SK-N-SH (cell line): ENCODE results near the gene GABRE. TPM values are rescaled to one million over a fixed set of nuclear protein-coding genes. Genes with fewer than 3 reads are reported as not detected.
A peak's percentile ranks its signal among the peaks of the same experiment; 100 is the strongest.

ENCODE experiments used
- CTCF ChIA-PET: fragments of 300-600, 350-600 bp; formaldehyde crosslinking; extraction: SDS; loops from one replicate; lab custom pipeline; 2021; lab: Yijun Ruan, JAX
- POLR2A ChIA-PET: fragments of 350-600 bp; sonication (Branson Sonifier 250); formaldehyde crosslinking; extraction: SDS; loops from one replicate; lab custom pipeline; 2020; ENCODE audit warnings: antibody characterized with exemption, inconsistent platforms; lab: Yijun Ruan, JAX
- DNase-seq: peaks from one replicate; pipeline ENCODE4 v3.0.0; 2012
- H2AFZ ChIP-seq: fragments of 200-600 bp; sonication (generic); 2 replicates; pipeline ENCODE4 v1.8.1; 2016; ENCODE audit warnings: antibody characterized with exemption, mild to moderate bottlenecking, low read depth
- H3F3A ChIP-seq: fragments of 200-600 bp; sonication (generic); replicated peaks from 2 replicates; pipeline ENCODE3; 2016; ENCODE audit warnings: antibody characterized with exemption, mild to moderate bottlenecking; ENCODE audit not compliant: insufficient read depth
- H3K27ac ChIP-seq, 2 experiments: fragments of 200-500 bp in 1 of 2; fragments of 200-600 bp in 1 of 2; sonication (Bioruptor generic) in 1 of 2; sonication (generic), shearing (Covaris generic) in 1 of 2; 2 replicates each; pipeline versions ENCODE4 v1.5.1 to v1.6.1; 2014 to 2016; ENCODE audit warnings: low read depth in 2 of 2, inconsistent platforms in 1 of 2, low read length in 1 of 2, mild to moderate bottlenecking in 1 of 2, mixed read lengths in 1 of 2
- H3K27me3 ChIP-seq: fragments of 200-600 bp; sonication (generic), shearing (Covaris generic); 2 replicates; pipeline ENCODE4 v1.6.1; 2016; ENCODE audit warnings: mixed run types; ENCODE audit not compliant: insufficient read depth
- H3K36me3 ChIP-seq, 2 experiments: fragments of 200-500 bp in 1 of 2; fragments of 200-600 bp in 1 of 2; sonication (Bioruptor generic) in 1 of 2; sonication (generic) in 1 of 2; replicated peaks in 1 of 2; 2 replicates each; pipeline versions ENCODE3 to v1.5.1; 2014 to 2016; ENCODE audit warnings: low read length in 1 of 2, mild to moderate bottlenecking in 1 of 2; ENCODE audit not compliant: insufficient read depth in 2 of 2, control insufficient read depth in 1 of 2
- H3K4me1 ChIP-seq, 2 experiments: fragments of 200-500 bp in 1 of 2; fragments of 200-600 bp in 1 of 2; sonication (Bioruptor generic) in 1 of 2; sonication (generic), shearing (Covaris generic) in 1 of 2; 2 replicates each; pipeline versions ENCODE4 v1.5.1 to v1.6.1; 2014 to 2016; ENCODE audit warnings: low read depth in 1 of 2, low read length in 1 of 2, mixed run types in 1 of 2; ENCODE audit not compliant: insufficient read depth in 2 of 2, control insufficient read depth in 1 of 2
- H3K4me2 ChIP-seq: fragments of 200-600 bp; sonication (generic), shearing (Covaris generic); 2 replicates; pipeline ENCODE4 v1.6.1; 2017; ENCODE audit warnings: mixed run types
- H3K4me3 ChIP-seq, 2 experiments: fragments of 200-500 bp in 1 of 2; fragments of 200-600 bp in 1 of 2; sonication (Bioruptor generic) in 1 of 2; sonication (generic), shearing (Covaris generic) in 1 of 2; 2 replicates each; pipeline versions ENCODE4 v1.5.1 to v1.8.1; 2014 to 2016; ENCODE audit warnings: low read depth in 2 of 2, inconsistent platforms in 1 of 2, low read length in 1 of 2, mild to moderate bottlenecking in 1 of 2, mixed read lengths in 1 of 2, moderate library complexity in 1 of 2
- H3K79me2 ChIP-seq: fragments of 200-600 bp; sonication (generic); 2 replicates; pipeline ENCODE4 v1.8.1; 2017; ENCODE audit warnings: mild to moderate bottlenecking; ENCODE audit not compliant: insufficient read depth
- H3K9ac ChIP-seq: fragments of 200-600 bp; sonication (generic); 2 replicates; pipeline ENCODE4 v1.6.1; 2017; ENCODE audit warnings: mixed run types
- H3K9me2 ChIP-seq: fragments of 200-600 bp; sonication (generic); 2 replicates; pipeline ENCODE4 v1.6.1; 2017; ENCODE audit warnings: mixed run types
- H3K9me3 ChIP-seq: fragments of 200-600 bp; sonication (generic); 2 replicates; pipeline ENCODE4 v1.6.1; 2017; ENCODE audit warnings: mixed run types, mild to moderate bottlenecking, moderate library complexity
- H4K20me1 ChIP-seq: fragments of 200-600 bp; sonication (generic); 2 replicates; pipeline ENCODE4 v1.6.1; 2017; ENCODE audit warnings: mild to moderate bottlenecking, mixed run types; ENCODE audit not compliant: insufficient read depth
- CHD2 ChIP-seq: fragments of 150-350 bp; IDR thresholded peaks from 2 replicates; pipeline ENCODE4 v1.6.1; 2018; ENCODE audit warnings: low read length; ENCODE audit not compliant: partially characterized antibody
- EP300 ChIP-seq, 2 experiments: IDR thresholded peaks; 2 replicates each; pipeline versions ENCODE4 v1.4.0 to v1.6.1; 2012; ENCODE audit warnings: borderline replicate concordance in 1 of 2, low read depth in 1 of 2, low read length in 1 of 2
- FOXM1 ChIP-seq: IDR thresholded peaks from 2 replicates; pipeline ENCODE4 v1.4.0; 2012; ENCODE audit warnings: low read depth, mild to moderate bottlenecking
- MEF2A ChIP-seq: IDR thresholded peaks from 2 replicates; pipeline ENCODE4 v1.4.0; 2012; ENCODE audit warnings: low read depth, borderline replicate concordance
- MXI1 ChIP-seq: IDR thresholded peaks from 2 replicates; pipeline ENCODE4 v1.6.1; 2012; ENCODE audit warnings: mild to moderate bottlenecking, low read depth, low read length, improper control_type of control experiment
- NFIC ChIP-seq: IDR thresholded peaks from 2 replicates; pipeline ENCODE4 v1.4.0; 2012; ENCODE audit warnings: borderline replicate concordance
- NRF1 ChIP-seq: IDR thresholded peaks from 2 replicates; pipeline ENCODE4 v1.6.1; 2012; ENCODE audit warnings: low read depth, mild to moderate bottlenecking, low read length
- POLR2AphosphoS5 ChIP-seq: IDR thresholded peaks from 2 replicates; pipeline ENCODE4 v1.6.1; 2012; ENCODE audit warnings: low read depth, low read length
- RCOR1 ChIP-seq: fragments of 150-350 bp; IDR thresholded peaks from 2 replicates; pipeline ENCODE4 v1.6.1; 2017; ENCODE audit warnings: antibody characterized with exemption, low read length
- REST ChIP-seq: IDR thresholded peaks from 2 replicates; pipeline ENCODE4 v1.6.1; 2012; ENCODE audit warnings: mild to moderate bottlenecking, low read depth, low read length, moderate library complexity
- RFX5 ChIP-seq: IDR thresholded peaks from 2 replicates; pipeline ENCODE4 v1.6.1; 2012; ENCODE audit warnings: mild to moderate bottlenecking, improper control_type of control experiment, low read length
- TCF12 ChIP-seq: IDR thresholded peaks from 2 replicates; pipeline ENCODE4 v1.4.0; 2012
- USF1 ChIP-seq: IDR thresholded peaks from 2 replicates; pipeline ENCODE4 v1.4.0; 2012; ENCODE audit warnings: low read depth, borderline replicate concordance
- USF2 ChIP-seq: fragments of 150-350 bp; IDR thresholded peaks from 2 replicates; pipeline ENCODE4 v1.6.1; 2017; ENCODE audit warnings: antibody characterized with exemption, low read length, low read depth, borderline replicate concordance
- ZBTB33 ChIP-seq: IDR thresholded peaks from 2 replicates; pipeline ENCODE4 v1.4.0; 2012; ENCODE audit warnings: low read depth, borderline replicate concordance
- WGBS: methylation state at CpG from one replicate; pipeline ENCODE4 v1.1.6; 2017; ENCODE audit warnings: low lambda C conversion rate; 5-methylcytosine and 5-hydroxymethylcytosine counted together
- polyA plus RNA-seq, 3 experiments: library from polyadenylated mRNA; depleted of rRNA; stranded (reverse); fragments of >200 nt; gene quantifications; 2 replicates each; pipeline ENCODE4 v1.2.3, GENCODE V29; 2012

The GABRE gene
- polyA plus RNA-seq, 1 of the 3 experiments (the other 2 are of a cell fraction) = 8.1 TPM

GRCh38 chrX:151973851-151974335 lies 583 bp downstream of the GABRE start:
- ChIA-PET CTCF (no interaction called here), POLR2A (no interaction called here)
- Histone ChIP-seq H3K9me2 (no peaks in the 10 kb centered on the region), H3K27me3 (peaks cover 9% of the 10 kb centered on the region; the same call in 1 of the 2 replicates), H4K20me1 (no peaks in the 10 kb centered on the region), H3K36me3 (peaks cover 0 to under 1% of the 10 kb centered on the region in 2 experiments), H3K4me1 (peaks cover 0 to 6% of the 10 kb centered on the region in 2 experiments; a peak in 2 of 4 replicates), H3K4me2 (peak overlapping the region; percentile 77), H3K9ac (peak overlapping the region; percentile 71), H3K4me3 (peak overlapping the region; percentile 48 to 68; a peak in 3 of 4 replicates), H2AFZ (no peak overlapping the region), H3K9me3 (no peaks in the 10 kb centered on the region), H3F3A (peaks cover 8% of the 10 kb centered on the region), H3K79me2 (peaks cover 30% of the 10 kb centered on the region), H3K27ac (peak overlapping the region in 1 of 2 experiments; percentile 46; a peak in 1 of 4 replicates)
- TF ChIP-seq NFIC = peak; percentile 16; the same call in 1 of the 2 replicates
- TF ChIP-seq NRF1 = no peak
- peak; percentile 19 for DNase-seq
- WGBS = 5% methylated on average over 11 of the region's 21 CpGs

GRCh38 chrX:151973060-151973661 lies 1.3 kb downstream of the GABRE start:
- Histone ChIP-seq H3K36me3 (peaks cover 2 to 6% of the 10 kb centered on the region in 2 experiments), H2AFZ (no peak overlapping the region), H4K20me1 (no peaks in the 10 kb centered on the region), H3K4me1 (peaks cover 0 to 6% of the 10 kb centered on the region in 2 experiments; a peak in 2 of 4 replicates), H3F3A (peaks cover 8% of the 10 kb centered on the region), H3K4me3 (peak overlapping the region; percentile 48 to 68; a peak in 3 of 4 replicates), H3K9me3 (no peaks in the 10 kb centered on the region), H3K27ac (peak overlapping the region in 1 of 2 experiments; percentile 46; a peak in 1 of 4 replicates), H3K27me3 (peaks cover 9% of the 10 kb centered on the region; the same call in 1 of the 2 replicates), H3K9ac (peak overlapping the region; percentile 71), H3K9me2 (no peaks in the 10 kb centered on the region), H3K79me2 (peaks cover 30% of the 10 kb centered on the region), H3K4me2 (peak overlapping the region; percentile 77)
- ChIA-PET POLR2A (no interaction called here), CTCF (no interaction called here)
- TF ChIP-seq RFX5 (no peak), NFIC (no peak), USF2 (no peak), TCF12 (no peak), RCOR1 (no peak), EP300 (IDR thresholded peaks at IDR 0.05; ENCODE audit: borderline replicate concordance in 1 of 2, low read depth in 1 of 2, low read length in 1 of 2) (no peak), MXI1 (no peak), MEF2A (no peak), NRF1 (no peak), REST (no peak), ZBTB33 (no peak), USF1 (no peak), POLR2AphosphoS5 (no peak), CHD2 (no peak), FOXM1 (no peak)
- 15% methylated on average over 4 of the region's 4 CpGs for WGBS
- no peak for DNase-seq
